OCI-LY7 (cell line): ENCODE results near the gene MTHFD1. TPM values are rescaled to one million over a fixed set of nuclear protein-coding genes. Genes with fewer than 3 reads are reported as not detected.

Experiments used
- BruUV-seq: library from RNA; stranded (reverse); fragments of 400-500 nt; replicated peaks from 2 replicates; lab custom pipeline; 2021; lab: Mats Ljungman, UMichigan
- CTCF ChIA-PET: fragments of 300-600 bp; sonication (Branson Sonifier 250); formaldehyde crosslinking; loops from one replicate; lab custom pipeline; 2022; ENCODE audit warnings: antibody characterized with exemption; ENCODE audit not compliant: unreplicated experiment; lab: Charles Lee
- POLR2A ChIA-PET: fragments of 300-600 bp; sonication (Branson Sonifier 250); formaldehyde crosslinking; loops from one replicate; lab custom pipeline; 2022; ENCODE audit warnings: antibody characterized with exemption; lab: Charles Lee
- DNase-seq: peaks from one replicate; pipeline ENCODE4 v3.0.0-alpha.2; 2015; ENCODE audit warnings: low spot score
- H2AFZ ChIP-seq: fragments of 200-600 bp; sonication (generic), shearing (Covaris generic); 2 replicates; pipeline ENCODE4 v1.6.1; 2014; ENCODE audit warnings: mild to moderate bottlenecking, antibody characterized with exemption, low read length, moderate library complexity
- H3K27ac ChIP-seq: fragments of 200-600 bp; sonication (generic); 2 replicates; pipeline ENCODE4 v1.5.1; 2014; ENCODE audit warnings: mixed run types, low read depth, mild to moderate bottlenecking, moderate library complexity, low read length, inconsistent platforms; ENCODE audit not compliant: poor library complexity, severe bottlenecking
- H3K36me3 ChIP-seq: fragments of 200-600 bp; sonication (generic); 2 replicates; pipeline ENCODE4 v1.6.1; 2014; ENCODE audit warnings: mild to moderate bottlenecking, antibody characterized with exemption, low read length, moderate library complexity, mixed read lengths; ENCODE audit not compliant: insufficient read depth
- H3K4me1 ChIP-seq: fragments of 200-600 bp; sonication (generic); 2 replicates; pipeline ENCODE4 v1.5.1; 2014; ENCODE audit warnings: mild to moderate bottlenecking, low read length; ENCODE audit not compliant: insufficient read depth, poor library complexity, severe bottlenecking
- H3K4me2 ChIP-seq: fragments of 200-600 bp; sonication (generic); 2 replicates; pipeline ENCODE4 v1.6.1; 2014; ENCODE audit warnings: mild to moderate bottlenecking, low read length
- H3K4me3 ChIP-seq: fragments of 200-600 bp; sonication (generic); 2 replicates; pipeline ENCODE4 v1.5.1; 2014; ENCODE audit warnings: mild to moderate bottlenecking, low read depth, low read length; ENCODE audit not compliant: poor library complexity, severe bottlenecking
- H3K79me2 ChIP-seq: fragments of 200-600 bp; sonication (generic); 2 replicates; pipeline ENCODE4 v1.6.1; 2016; ENCODE audit warnings: low read depth, mild to moderate bottlenecking, low read length, moderate library complexity, mixed read lengths; ENCODE audit not compliant: insufficient read depth
- H3K9me2 ChIP-seq: fragments of 200-600 bp; sonication (generic); 2 replicates; pipeline ENCODE4 v1.6.1; 2016; ENCODE audit warnings: mild to moderate bottlenecking, low read length, mixed read lengths; ENCODE audit not compliant: insufficient read depth
- H3K9me3 ChIP-seq: fragments of 200-600 bp; sonication (generic); 2 replicates; pipeline ENCODE4 v1.6.1; 2014; ENCODE audit warnings: mild to moderate bottlenecking, mixed run types, low read length, mixed read lengths
- H4K20me1 ChIP-seq: fragments of 200-600 bp; sonication (generic); 2 replicates; pipeline ENCODE4 v1.6.1; 2014; ENCODE audit warnings: mild to moderate bottlenecking, antibody characterized with exemption, low read length, moderate library complexity, mixed read lengths; ENCODE audit not compliant: insufficient read depth
- EZH2phosphoT487 ChIP-seq: fragments of 200-600 bp; sonication (generic); IDR thresholded peaks from 2 replicates; pipeline ENCODE4 v1.6.1; 2018; ENCODE audit warnings: low read depth, borderline replicate concordance, mild to moderate bottlenecking, mixed run types, antibody characterized with exemption, low read length, moderate library complexity, mixed read lengths
- intact Hi-C: fragments of 100-400 bp; cut with micrococcal nuclease; formaldehyde crosslinking; loops from one replicate; pipeline ENCODE4 v1.10.0; 2022; ENCODE audit not compliant: unreplicated experiment
- total RNA-seq, 2 experiments: library from RNA; depleted of rRNA in 1 of 2; stranded (reverse); fragments of >200 nt in 1 of 2; shearing (Covaris generic) in 1 of 2; gene quantifications; 2 replicates each; pipeline ENCODE4 v1.2.3, GENCODE V29; 2014 to 2022
- TF ChIP-seq, protein P1 (sequence below): fragments of 200-600 bp; sonication (generic); conservative IDR thresholded peaks from 2 replicates; pipeline ENCODE4 v1.5.1; 2014; ENCODE audit warnings: mild to moderate bottlenecking, antibody characterized with exemption, low read length, moderate library complexity, mixed read lengths

Gene MTHFD1
- total RNA-seq, 2 experiments from 2014 or later: 73.7 to 163 TPM

DNA sequence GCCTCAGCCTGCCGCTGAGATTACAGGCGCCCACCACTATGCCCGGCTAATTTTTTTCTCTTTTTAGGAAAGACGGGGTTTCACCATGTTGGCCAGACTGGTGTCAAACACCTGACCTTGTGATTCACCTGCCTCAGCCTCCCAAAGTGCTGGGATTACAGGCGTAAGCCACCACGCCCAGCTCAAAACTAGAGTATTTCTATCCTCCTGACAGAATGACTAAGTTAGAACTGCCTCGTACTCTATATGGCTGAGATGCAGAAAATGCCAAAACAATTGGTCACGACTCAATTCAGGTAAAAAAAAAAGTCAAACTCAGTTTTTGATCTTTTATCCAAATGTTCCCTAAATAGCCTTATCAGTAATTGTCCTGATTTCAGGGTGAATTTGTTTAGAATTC lies 88.3 kb downstream of the MTHFD1 start:
- no peaks in the 10 kb centered on the region for H3K79me2 ChIP-seq
- DNase-seq: no peak
- no peaks in the 10 kb centered on the region for H3K9me2 ChIP-seq
- TF ChIP-seq EZH2phosphoT487: no peak
- TF ChIP-seq, protein P1, sequence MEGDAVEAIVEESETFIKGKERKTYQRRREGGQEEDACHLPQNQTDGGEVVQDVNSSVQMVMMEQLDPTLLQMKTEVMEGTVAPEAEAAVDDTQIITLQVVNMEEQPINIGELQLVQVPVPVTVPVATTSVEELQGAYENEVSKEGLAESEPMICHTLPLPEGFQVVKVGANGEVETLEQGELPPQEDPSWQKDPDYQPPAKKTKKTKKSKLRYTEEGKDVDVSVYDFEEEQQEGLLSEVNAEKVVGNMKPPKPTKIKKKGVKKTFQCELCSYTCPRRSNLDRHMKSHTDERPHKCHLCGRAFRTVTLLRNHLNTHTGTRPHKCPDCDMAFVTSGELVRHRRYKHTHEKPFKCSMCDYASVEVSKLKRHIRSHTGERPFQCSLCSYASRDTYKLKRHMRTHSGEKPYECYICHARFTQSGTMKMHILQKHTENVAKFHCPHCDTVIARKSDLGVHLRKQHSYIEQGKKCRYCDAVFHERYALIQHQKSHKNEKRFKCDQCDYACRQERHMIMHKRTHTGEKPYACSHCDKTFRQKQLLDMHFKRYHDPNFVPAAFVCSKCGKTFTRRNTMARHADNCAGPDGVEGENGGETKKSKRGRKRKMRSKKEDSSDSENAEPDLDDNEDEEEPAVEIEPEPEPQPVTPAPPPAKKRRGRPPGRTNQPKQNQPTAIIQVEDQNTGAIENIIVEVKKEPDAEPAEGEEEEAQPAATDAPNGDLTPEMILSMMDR: no peak
- no peak overlapping the region for H3K4me2 ChIP-seq
- no peaks in the 10 kb centered on the region for H3K9me3 ChIP-seq
- peaks cover 9% of the 10 kb centered on the region; the same call in 1 of the 2 replicates for H4K20me1 ChIP-seq
- H3K27ac ChIP-seq: no peak overlapping the region
- ChIA-PET CTCF (no interaction called here), POLR2A (no interaction called here)
- no peak overlapping the region for H3K4me3 ChIP-seq
- no peak overlapping the region for H2AFZ ChIP-seq
- no peaks in the 10 kb centered on the region for H3K4me1 ChIP-seq
- H3K36me3 ChIP-seq: peaks cover 20% of the 10 kb centered on the region; the same call in 1 of the 2 replicates
- no TSS peak for BruUV-seq
- intact Hi-C loops: loop anchor here (2.0 to 5.0 kb wide), 2 partner anchors 44 to 132 kb away; no protein-coding TSS in a partner anchor

DNA sequence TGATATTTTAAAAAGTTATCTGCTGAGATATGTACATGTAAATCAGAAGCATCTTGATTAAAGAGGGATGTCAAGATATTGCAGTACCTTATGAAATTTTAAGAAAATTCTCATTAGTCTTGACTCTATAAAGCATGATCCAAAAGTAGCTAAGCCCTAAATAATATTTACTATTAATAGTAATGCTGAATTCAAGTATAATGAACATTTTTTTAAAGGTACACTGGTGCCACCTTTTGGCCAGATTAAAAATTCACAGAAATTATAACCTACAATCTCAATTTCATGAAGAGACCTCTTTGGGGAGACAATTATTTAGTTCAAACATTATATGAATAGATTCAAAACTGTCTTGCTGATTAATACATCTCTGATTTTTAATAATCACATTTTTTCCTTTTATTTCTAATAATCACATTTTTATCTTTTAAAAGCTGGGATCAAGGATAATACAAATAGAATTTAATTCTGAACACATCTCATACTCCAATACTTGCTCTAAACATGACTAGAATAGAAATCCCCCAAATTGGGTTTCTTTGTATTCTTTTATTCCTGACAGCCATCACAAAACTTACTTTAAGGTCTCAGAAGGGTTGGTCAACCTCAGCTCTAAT lies 90.6 kb downstream of the MTHFD1 start:
- no peak overlapping the region for H3K4me3 ChIP-seq
- no peaks in the 10 kb centered on the region for H3K9me2 ChIP-seq
- TF ChIP-seq, protein P1: peak; percentile 89
- no peak for TF ChIP-seq EZH2phosphoT487
- H3K36me3 ChIP-seq: peaks cover 41% of the 10 kb centered on the region
- peak; percentile 46 for DNase-seq
- H3K27ac ChIP-seq: no peak overlapping the region
- ChIA-PET POLR2A (interaction anchor here (0.6 to 1.2 kb wide), 4 partner anchors 9 to 46 kb away, joined by 3 to 6 read pairs (median 3); no protein-coding TSS in a partner anchor), CTCF (no interaction called here)
- H3K4me1 ChIP-seq: no peaks in the 10 kb centered on the region
- H3K79me2 ChIP-seq: no peaks in the 10 kb centered on the region; the same call in 1 of the 2 replicates
- no peaks in the 10 kb centered on the region for H3K9me3 ChIP-seq
- intact Hi-C loops: loop anchor here (5.0 kb wide), 1 partner anchor 46 kb away; no protein-coding TSS in a partner anchor
- no TSS peak for BruUV-seq
- H2AFZ ChIP-seq: no peak overlapping the region
- H4K20me1 ChIP-seq: peaks cover 9% of the 10 kb centered on the region; the same call in 1 of the 2 replicates
- H3K4me2 ChIP-seq: no peak overlapping the region

GRCh38 chr14:64488590-64489099 lies 100.5 kb downstream of the MTHFD1 start:
- H3K9me3 ChIP-seq: no peaks in the 10 kb centered on the region
- no peak overlapping the region for H2AFZ ChIP-seq
- BruUV-seq: no TSS peak
- H4K20me1 ChIP-seq: no peaks in the 10 kb centered on the region
- no peaks in the 10 kb centered on the region for H3K4me1 ChIP-seq
- H3K4me3 ChIP-seq: no peak overlapping the region
- no peak overlapping the region for H3K4me2 ChIP-seq
- no peak for TF ChIP-seq EZH2phosphoT487
- TF ChIP-seq, protein P1: no peak
- H3K27ac ChIP-seq: no peak overlapping the region
- no peak for DNase-seq
- intact Hi-C loops: no loop called here
- no peaks in the 10 kb centered on the region for H3K9me2 ChIP-seq
- peaks cover 93% of the 10 kb centered on the region for H3K36me3 ChIP-seq
- peaks cover 26% of the 10 kb centered on the region for H3K79me2 ChIP-seq
- ChIA-PET POLR2A (interaction anchor here (0.6 to 1.4 kb wide), 6 partner anchors 8 to 766 kb away, joined by 3 to 7 read pairs (median 3); no protein-coding TSS in a partner anchor), CTCF (interaction anchor here (0.6 kb wide), 1 partner anchor 1139 kb away, joined by 3 read pairs; no protein-coding TSS in a partner anchor)
